Amygdala (tissue), 56 donors: ENCODE results near the gene MYO16.

Source experiments
- DNase-seq, 56 donors: peaks; one replicate each; lab custom pipeline; 2025; lab: John Stamatoyannopoulos, UW

MYO16 gene

DNA sequence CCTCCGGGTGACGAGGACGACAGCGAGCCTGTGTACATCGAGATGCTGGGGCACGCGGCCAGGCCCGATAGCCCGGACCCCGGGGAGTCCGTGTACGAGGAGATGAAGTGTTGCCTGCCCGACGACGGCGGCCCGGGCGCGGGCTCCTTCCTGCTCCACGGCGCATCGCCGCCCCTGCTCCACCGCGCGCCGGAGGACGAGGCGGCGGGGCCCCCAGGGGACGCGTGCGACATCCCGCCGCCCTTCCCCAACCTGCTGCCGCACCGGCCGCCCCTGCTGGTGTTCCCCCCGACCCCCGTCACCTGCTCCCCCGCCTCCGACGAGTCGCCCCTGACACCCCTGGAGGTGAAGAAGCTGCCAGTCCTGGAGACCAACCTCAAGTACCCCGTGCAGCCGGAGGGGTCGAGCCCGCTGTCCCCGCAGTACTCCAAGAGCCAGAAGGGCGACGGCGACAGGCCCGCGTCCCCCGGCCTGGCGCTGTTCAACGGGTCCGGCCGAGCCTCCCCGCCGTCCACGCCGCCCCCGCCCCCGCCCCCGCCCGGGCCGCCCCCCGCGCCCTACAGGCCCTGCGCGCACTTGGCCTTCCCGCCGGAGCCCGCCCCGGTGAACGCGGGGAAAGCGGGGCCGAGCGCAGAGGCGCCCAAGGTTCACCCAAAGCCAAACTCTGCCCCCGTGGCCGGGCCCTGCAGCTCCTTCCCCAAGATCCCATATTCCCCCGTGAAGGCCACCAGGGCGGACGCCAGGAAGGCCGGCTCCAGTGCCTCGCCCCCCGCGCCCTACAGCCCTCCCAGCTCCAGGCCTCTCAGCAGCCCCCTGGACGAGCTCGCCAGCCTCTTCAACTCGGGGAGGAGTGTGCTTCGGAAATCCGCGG is 511.3 kb downstream of the MYO16 start:
- DNase-seq = no peak

DNA sequence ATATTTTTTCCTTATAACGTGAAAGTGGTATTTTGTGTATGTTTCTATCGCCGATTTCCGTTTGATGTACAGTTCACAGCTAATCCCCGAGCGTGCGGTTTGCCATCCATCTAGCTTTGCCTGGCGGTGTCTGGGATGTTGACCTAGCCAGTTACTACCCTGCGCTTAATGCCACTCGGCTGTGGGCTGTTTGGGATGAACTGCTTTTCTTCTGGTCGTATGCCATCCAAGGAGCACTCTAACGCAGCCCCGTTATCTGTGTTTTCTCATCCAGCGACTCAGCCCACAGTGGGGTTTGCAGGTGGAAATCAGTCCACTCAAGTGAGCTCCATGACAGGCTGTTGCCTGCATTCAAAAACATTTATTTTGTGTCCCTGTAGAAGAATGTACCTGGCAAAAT is 512.3 kb downstream of the MYO16 start:
- DNase-seq = no peak

DNA sequence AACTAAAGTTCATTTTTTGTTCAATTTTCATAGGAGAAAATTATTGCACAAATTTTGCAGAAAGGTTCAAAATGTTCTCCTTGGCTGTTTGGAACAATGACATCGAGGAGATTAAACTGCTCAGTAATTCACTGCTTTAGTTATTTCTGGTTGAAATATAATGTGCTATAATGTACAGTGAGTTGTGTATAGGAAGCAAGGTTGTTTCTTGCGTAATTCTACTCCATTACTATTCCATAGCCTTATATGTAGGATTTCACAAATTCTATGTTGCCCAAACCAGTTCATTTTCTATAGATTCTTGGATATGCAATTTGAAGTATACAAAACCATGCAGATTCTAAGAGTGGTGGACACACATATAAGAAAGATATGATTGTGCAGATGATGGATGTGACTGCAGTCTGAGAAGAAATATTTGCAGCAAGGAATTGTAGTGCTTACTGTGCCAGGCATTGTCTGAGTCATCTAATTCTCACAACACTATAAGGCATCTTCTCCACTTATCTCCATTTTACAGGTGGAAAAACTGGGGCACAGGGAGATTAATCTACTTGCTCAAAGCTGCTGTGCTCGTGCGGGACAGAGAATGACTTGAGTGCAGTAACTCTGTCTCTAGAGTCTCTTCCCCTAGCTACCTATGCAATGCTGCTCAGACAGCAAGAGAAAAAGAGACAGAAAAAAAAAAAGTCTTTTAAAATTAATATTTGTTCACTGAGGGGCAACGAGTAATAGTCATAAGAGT is 515.5 kb downstream of the MYO16 start:
- DNase-seq = no peak

DNA sequence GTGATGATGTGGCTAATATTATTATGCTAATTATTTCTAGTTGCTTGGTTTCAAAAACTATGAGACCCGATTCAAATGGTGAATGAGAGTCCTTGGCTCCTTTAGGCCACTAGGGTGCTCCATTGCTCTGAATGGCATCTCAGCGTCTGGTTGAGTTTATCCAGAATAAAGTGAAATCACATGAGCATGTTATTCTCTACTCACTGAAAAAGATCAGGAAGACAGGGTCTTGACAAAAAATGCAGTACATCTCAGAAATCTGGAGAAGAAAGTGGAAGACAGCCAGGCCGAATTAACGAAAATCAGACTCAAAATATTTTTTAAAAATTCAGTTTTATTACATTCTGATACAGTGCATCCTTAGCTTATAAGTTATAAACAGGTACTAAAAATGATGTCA is 516.2 kb downstream of the MYO16 start:
- DNase-seq = peak in 10 of 56 donors; percentile 7 to 63 (median 24)

DNA sequence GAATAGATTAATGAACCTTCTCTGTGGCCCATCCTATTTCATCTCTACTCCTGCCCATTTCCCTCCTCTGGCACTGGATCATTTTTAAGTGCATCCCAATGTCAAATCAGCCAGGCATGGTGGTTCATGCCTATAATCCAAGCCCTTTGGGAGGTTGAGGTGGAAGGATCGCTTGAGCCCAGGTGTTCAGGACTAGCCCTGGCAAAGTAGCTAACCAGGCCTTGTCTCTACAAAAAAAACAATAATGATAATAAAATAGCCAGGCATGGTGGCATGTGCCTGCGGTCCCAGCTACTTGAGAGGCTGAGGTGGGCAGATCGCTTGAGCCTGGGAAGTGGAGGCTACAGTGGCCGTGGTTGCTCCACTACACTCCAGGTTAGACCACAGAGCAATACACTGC is 517.0 kb downstream of the MYO16 start:
- DNase-seq = no peak

DNA sequence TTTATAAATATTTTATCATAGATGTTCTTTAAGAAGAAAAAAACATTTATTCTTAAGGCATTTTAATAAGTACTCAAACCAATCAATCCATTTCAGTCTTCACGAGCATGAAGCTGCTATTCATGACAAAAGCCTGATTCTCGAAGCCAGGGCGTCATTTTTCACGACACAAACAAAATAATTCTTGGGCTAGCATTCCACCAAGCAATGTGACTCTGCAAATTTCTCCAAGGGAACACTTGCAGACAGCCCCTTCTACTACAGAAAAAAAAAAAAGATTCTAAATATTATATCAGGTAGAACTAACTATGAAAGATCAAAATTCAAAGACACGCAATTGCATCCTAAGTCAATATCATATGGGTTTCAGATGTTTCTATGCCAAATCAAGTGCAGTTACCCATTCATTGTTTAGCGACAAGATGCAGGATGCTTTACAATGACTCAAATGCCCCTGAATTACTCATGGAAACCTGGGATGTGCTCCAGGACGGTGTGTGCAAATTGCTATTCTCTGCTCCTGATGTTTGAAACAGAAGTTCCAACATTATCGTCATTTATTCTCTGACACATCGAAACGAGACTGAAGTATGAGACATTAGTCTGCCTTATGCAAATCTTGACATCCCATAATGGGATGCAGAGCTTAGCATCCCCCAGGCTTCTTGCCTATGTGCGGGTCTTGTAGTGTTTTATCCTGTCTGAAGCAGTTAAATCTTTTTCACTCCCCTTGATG is 517.7 kb downstream of the MYO16 start:
- DNase-seq = no peak

DNA sequence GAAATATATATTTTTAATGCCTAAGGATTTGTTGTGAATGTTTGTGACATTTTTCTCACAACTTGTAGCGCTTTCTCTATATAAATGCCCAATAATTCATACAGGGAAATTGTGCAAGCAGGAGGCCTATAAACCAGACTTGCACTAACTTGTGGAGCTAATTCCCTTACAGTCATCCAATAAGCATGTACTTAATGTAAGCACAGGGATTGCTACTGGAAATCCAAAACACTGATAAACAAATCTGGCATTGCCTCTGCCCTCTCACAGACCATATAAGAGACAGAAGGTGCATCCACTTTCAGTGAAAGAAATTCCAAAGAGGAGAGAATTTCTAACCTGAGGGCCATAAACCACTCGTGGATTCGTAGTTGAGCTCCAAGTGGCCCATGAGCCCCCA is 518.8 kb downstream of the MYO16 start:
- no peak for DNase-seq

DNA sequence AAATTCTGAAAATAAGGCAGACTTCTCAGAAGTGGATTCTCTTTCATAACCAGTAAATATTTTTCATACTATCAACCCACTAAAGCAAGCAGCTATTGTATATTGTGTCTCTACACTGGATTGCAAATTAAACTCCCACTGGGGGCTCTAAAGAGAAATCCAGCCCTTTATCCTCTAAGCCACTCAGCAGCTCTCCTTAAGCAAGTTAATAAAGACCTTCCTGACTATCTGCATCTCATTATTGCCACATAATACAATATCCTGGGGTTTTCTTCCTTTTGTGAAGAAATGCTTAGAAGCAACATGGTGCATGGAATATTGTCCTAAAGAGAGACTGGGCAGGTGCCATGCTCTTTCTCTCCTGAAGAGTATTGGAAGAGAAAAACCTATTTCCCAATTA is 521.3 kb downstream of the MYO16 start:
- DNase-seq = no peak

DNA sequence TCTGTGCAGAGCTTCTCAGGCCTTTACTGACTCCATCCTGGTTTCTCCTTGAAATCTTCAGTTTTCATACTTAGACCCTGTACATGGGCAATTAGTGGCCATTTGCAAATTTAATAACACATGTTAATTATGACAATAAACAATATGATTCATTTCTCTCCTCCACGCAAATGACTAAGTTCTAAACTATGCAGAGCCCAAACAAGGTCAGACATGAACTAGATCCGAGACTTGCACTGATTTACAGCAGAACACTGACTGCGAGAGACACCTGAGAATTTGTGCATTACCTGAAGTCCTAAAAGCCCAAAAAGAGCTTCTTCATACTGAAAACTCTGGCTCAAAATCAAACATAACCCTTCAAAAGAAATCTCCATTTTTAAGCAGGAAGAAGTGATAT is 521.8 kb downstream of the MYO16 start:
- DNase-seq = no peak

DNA sequence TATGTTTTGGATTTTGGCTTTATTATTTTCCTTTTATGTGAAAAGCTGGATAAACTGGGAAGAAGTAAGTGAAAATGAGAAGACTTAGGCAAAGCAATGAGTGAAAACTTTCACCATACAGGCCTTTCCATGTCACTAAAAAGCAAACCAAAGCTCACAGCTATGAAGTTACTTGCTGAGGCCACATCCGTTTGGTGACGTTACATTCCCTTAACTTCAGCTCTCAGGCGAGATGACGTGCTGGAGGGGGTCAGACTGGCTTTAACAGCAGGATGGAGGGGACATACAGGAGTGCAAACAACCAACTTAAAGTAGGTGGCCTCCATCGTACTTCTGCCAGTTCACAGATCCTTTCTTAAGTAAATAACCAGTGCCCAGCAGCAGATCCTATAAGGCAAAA is 522.3 kb downstream of the MYO16 start:
- DNase-seq = no peak

DNA sequence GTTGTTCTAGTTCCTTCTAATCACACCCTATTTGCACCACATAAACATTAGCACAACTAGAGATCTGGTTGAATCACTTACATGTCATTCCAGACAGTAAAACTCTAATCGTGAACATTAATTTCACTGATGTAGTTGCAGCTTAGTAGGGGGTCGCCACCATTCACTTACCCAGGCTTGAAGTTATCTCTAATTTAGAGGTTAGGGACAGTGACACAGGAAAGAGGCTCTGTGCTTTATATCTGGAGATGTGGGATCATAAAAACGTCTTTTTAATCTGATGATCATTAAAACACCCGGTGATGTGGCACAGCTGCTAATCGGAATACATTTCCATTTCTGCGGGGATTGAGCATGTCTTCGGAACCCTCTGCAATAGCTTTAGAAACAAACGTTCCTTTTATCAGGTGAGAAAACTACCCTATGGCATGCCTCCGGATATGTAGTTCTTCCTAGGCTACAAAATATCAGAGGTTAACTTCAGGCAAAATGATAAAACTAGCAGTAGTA is 523.0 kb downstream of the MYO16 start:
- DNase-seq = no peak

DNA sequence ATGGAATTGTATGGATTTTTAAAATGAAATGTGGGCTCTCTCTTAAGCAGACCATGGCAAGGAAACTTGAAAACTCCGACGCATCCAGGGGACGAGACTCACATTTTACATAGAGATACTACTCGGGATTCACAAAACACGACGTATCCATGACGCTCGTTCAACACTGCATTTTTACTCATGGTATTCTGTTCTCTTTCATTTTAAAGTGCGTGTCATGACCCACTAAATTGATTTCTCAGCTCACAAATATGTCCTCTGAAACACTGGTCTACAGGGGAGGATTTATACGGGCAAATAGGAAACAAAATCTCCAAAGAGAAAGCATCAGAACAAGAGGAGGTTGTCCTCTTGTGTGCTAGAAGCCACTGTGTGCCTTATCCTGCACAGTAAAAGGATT is 523.5 kb downstream of the MYO16 start:
- DNase-seq = no peak

DNA sequence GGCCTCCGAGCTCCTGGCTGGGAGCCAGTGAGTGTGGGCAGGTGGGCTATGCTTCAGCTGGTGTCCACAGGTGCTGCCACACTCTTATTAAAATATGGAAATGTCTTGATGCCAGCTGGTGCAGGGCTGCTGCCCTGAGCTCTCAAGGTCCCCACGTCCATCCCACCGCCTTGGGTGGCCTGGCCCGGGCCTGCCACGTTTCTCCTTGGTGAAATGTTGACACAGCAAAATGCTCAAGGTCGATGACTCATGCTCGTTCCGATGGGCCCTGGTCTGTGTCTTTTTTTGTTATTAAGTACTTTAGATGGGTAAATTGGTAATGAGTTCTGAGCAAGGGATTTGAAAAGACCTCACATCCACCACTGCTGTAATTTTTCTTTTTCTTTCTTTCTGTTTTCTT is 524.7 kb downstream of the MYO16 start:
- DNase-seq = no peak

DNA sequence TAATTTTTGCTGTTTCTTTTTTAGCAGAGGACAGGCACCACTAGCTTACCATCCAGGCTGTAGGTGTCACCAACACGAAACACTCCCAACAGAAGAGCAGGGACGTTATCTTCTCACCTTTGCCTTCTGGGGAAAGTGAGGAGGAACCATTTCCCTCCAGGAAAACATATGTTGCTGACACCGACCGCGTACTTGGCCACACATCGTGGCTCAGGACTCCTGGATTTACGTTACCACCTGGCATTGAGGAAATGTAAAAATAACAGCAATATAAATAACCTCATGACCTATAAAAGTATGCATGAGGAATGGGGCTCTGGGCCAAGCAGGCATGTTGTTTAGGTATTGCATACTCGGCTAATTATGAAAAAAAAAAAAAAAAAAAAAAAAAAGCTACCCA is 525.1 kb downstream of the MYO16 start:
- no peak for DNase-seq

DNA sequence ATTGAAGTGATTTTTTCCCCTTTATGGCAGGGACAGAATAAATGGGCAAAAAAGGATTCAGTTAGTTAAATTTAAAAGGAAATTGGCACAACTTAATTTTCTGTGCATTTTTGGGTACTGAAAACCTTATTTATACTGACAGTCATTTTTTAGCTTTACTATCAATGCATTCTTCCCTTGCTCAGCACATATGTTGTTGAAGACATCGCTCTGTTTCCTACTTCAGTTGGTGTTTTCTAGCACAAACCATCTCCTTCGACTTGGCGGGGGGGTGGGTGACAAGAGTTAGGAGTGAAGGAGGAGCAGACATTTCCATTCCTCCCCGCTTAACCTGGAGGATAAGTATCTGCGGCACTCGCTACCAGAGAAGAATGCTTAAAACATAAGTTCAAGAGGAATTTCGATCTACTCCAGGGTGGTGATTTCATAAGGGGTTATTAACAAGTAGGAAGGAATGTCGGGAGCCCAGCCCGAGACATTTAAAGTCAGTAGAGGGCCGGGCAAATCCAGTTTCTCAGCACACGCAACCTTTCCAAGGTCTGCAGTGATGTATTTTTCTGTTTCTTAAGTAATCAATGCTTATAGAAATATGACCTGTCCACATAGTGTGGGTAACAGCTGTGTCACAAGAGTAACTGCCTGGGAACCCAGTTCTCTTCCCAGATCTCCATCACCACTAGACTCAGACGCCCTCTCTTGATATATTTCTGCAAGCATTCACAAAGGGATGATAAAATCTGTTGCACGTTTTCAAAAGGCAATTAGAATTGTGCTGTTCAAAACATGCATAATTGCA is 525.8 kb downstream of the MYO16 start:
- no peak for DNase-seq

DNA sequence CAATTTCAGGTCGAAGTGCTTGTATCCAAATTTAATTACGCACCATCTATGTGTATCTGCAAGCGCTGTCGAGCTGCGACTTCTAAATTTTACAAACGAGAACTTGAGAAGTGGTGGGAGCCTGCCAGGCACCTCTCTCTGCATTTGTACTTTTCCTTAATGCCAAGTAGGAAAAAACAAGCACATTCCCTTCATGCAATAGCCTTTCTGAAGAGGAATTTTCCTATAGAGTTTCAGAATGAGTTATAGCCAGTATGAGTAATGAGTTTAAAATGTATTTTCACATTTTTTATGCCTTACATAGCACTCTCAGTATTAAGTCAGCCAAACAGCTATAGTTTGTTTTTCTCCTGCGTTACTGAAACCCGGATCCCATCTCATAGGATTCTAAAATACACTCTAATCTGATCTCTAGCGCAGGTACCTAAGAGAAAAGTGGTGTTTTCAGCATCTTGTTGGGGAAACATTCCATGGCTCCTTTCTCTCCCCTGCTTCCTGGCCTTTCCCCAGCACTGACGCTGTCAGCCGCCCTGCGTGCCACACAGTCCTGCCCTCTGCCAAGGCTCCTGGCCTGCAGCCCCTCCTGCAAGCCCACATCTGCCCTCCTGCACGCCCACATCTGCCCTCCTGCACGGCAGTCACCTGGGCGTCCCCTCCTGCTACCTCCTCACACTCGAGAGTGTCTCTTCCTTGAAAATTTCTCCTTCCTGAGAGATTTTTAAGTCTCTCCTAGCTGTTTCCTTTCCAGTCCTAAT is 526.9 kb downstream of the MYO16 start:
- DNase-seq = peak in 3 of 56 donors; percentile 7 to 29 (median 17)

DNA sequence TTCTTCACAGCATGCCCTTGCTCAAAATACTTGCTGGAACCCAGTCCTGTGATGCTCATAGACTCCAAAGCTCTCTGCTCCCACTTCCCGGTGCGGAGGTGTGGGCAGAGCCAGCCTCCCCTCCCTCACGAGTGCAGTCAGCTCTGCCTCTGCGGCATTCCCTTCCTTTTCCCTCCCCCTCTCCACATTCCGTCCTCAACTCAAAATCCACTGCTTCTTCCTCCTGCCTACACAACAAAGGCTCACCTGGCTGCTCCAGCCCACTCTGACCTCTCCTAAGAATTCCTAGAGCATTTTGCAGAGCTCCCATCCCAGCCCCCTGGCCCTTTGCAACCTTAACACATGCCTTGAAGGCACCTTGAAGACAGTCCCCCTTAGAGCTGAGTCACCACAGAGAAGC is 527.9 kb downstream of the MYO16 start:
- DNase-seq = no peak

DNA sequence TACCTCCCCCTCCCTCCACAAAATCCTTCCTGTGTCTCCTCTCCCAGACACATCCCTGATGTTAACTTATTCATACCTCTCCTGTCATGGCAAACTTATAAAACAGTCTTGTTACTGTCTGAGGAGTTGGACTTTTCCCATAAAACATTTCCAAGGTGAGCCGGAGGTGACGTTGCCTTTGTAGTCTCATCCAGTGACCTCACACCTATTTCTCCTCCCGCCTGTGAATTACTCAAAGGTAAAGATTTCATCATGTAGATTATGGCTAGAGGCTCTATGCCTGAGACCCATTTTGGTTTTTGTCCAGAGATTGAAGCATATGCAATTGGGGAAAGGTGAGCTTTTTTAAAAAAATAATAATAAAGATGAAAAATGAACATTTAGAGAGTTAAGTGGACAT is 529.0 kb downstream of the MYO16 start:
- DNase-seq = no peak

DNA sequence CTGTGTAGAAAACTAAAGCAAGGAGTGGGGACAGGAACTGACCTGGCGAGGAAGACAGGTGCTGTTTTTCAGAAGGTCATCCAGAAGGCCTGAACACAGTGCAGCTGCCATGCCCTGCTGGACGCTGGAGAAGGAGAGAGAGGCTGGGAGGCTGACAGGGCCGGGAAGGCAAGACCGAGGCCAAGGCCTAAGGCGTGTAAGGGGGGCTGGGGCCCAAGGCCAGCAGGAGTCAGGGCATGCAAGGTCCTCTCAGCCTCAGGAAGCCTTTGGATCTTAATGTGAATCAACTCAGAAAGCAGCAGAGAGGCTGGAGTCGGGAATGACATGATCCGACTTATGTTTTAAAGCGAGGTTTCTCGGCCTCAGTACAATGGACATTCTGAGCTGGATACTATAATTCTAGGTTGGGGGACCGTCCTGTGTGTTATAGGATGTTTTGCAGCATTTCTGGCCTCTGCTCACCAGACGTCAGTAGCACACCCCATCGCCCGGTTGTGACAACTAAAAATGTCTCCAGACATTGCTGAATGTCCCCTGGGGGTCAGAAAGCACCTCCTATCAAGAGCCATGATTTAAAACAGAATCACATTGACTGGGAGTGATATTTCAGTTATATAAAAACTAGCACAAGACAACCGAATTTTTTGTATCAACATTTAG is 530.4 kb downstream of the MYO16 start:
- DNase-seq = no peak
